ENCODE results near the gene PRR22.
A peak's percentile ranks its signal among the peaks of the same experiment; 100 is the strongest.

PRR22 gene

GRCh38 chr19:5827891-5828660, 43.5 kb upstream of the PRR22 start:
- peak overlapping the region; percentile 69 for H3K4me3 ChIP-seq (replicated peaks; ENCODE audit: low read depth, low read length)
- peak; percentile 91 for DNase-seq (ENCODE audit: low read depth)
- TF ChIP-seq, protein P1, sequence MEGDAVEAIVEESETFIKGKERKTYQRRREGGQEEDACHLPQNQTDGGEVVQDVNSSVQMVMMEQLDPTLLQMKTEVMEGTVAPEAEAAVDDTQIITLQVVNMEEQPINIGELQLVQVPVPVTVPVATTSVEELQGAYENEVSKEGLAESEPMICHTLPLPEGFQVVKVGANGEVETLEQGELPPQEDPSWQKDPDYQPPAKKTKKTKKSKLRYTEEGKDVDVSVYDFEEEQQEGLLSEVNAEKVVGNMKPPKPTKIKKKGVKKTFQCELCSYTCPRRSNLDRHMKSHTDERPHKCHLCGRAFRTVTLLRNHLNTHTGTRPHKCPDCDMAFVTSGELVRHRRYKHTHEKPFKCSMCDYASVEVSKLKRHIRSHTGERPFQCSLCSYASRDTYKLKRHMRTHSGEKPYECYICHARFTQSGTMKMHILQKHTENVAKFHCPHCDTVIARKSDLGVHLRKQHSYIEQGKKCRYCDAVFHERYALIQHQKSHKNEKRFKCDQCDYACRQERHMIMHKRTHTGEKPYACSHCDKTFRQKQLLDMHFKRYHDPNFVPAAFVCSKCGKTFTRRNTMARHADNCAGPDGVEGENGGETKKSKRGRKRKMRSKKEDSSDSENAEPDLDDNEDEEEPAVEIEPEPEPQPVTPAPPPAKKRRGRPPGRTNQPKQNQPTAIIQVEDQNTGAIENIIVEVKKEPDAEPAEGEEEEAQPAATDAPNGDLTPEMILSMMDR (IDR thresholded peaks at IDR 0.05; ENCODE audit: low read length, missing control alignments) = no peak

- H3K4me3 ChIP-seq (replicated peaks; ENCODE audit: low read depth, low read length) = peak overlapping the region; percentile 45
- TF ChIP-seq, protein P1 (IDR thresholded peaks at IDR 0.05; ENCODE audit: low read length, missing control alignments) = no peak
These were observed 42.9 kb upstream of the PRR22 start for GRCh38 chr19:5827342-5827890.

GRCh38 chr19:5826531-5827341, 42.2 kb upstream of the PRR22 start:
- no peak overlapping the region for H3K4me3 ChIP-seq (replicated peaks; ENCODE audit: low read depth, low read length)
- TF ChIP-seq, protein P1 (IDR thresholded peaks at IDR 0.05; ENCODE audit: low read length, missing control alignments) = no peak
- DNase-seq (ENCODE audit: low read depth) = peak; percentile 25

More at GRCh38 chr19:5827342-5827890, 42.9 kb upstream of the PRR22 start:
- DNase-seq (ENCODE audit: low read depth) = no peak

- DNase-seq (ENCODE audit: low read depth) = no peak
- TF ChIP-seq, protein P1 (IDR thresholded peaks at IDR 0.05; ENCODE audit: low read length, missing control alignments) = no peak
- no peak overlapping the region for H3K4me3 ChIP-seq (replicated peaks; ENCODE audit: low read depth, low read length)
These were observed 40.6 kb upstream of the PRR22 start for GRCh38 chr19:5825178-5825577.

GRCh38 chr19:5824751-5825150, 40.2 kb upstream of the PRR22 start:
- DNase-seq (ENCODE audit: low read depth) = no peak
- H3K4me3 ChIP-seq (replicated peaks; ENCODE audit: low read depth, low read length) = no peak overlapping the region
- TF ChIP-seq, protein P1 (IDR thresholded peaks at IDR 0.05; ENCODE audit: low read length, missing control alignments) = no peak

- H3K4me3 ChIP-seq (replicated peaks; ENCODE audit: low read depth, low read length) = no peak overlapping the region
- TF ChIP-seq, protein P1 (IDR thresholded peaks at IDR 0.05; ENCODE audit: low read length, missing control alignments) = peak; percentile 9
- no peak for DNase-seq (ENCODE audit: low read depth)
These were observed 39.2 kb upstream of the PRR22 start for GRCh38 chr19:5823579-5824281.

Measured in fibroblast of pulmonary artery (primary cell).